SJSA1 (cell line): Measurements from ENCODE around the gene C6orf15. TPM values are rescaled to one million over a fixed set of nuclear protein-coding genes. Genes with fewer than 3 reads are reported as not detected.

Source experiments
- total RNA-seq: library from RNA; depleted of rRNA; stranded (reverse); fragments of >200 nt; shearing (Covaris generic); gene quantifications from 2 replicates; pipeline ENCODE4 v1.2.3, GENCODE V29; 2014; rRNA removed

The C6orf15 gene
- total RNA-seq, 1 experiment from 2014 or later: not detected

Other genes starting within 250 kb of the C6orf15 start
- gene DDR1, start 228.1 kb downstream of the C6orf15 start, total RNA-seq: 17.0 and 18.2 TPM in 2 replicates
- 13.4 and 17.7 TPM in 2 replicates for gene GTF2H4, start 204.4 kb downstream of the C6orf15 start, total RNA-seq
- 21.2 and 28.9 TPM in 2 replicates for gene VARS2, start 198.3 kb downstream of the C6orf15 start, total RNA-seq
- gene SFTA2, start 180.4 kb downstream of the C6orf15 start, total RNA-seq: not detected in 2 replicates
- gene MUCL3, start 171.6 kb downstream of the C6orf15 start, total RNA-seq: not detected in 2 replicates
- not detected in 2 replicates for gene MUC21, start 128.9 kb downstream of the C6orf15 start, total RNA-seq
- gene MUC22, start 102.1 kb downstream of the C6orf15 start, total RNA-seq: not detected in 2 replicates
- 0.39 and 0.53 TPM in 2 replicates for gene PSORS1C1, start 2.2 kb upstream of the C6orf15 start, total RNA-seq
- not detected in 2 replicates for gene CDSN, start 7.9 kb upstream of the C6orf15 start, total RNA-seq
- gene PSORS1C2, start 26.5 kb upstream of the C6orf15 start, total RNA-seq: not detected in 2 replicates
- 35.1 and 39.2 TPM in 2 replicates for gene CCHCR1, start 45.2 kb upstream of the C6orf15 start, total RNA-seq
- gene TCF19, start 46.0 kb upstream of the C6orf15 start, total RNA-seq: 61.4 and 68.1 TPM in 2 replicates
- not detected in 2 replicates for gene POU5F1, start 58.1 kb upstream of the C6orf15 start, total RNA-seq
- 768 and 818 TPM in 2 replicates for gene HLA-C, start 159.5 kb upstream of the C6orf15 start, total RNA-seq
- gene HLA-B, start 244.6 kb upstream of the C6orf15 start, total RNA-seq: 3,537 and 4,578 TPM in 2 replicates